HEK293 (cell line): ENCODE results near the gene NEU1.

ENCODE experiments used
- ATF2 ChIP-seq: fragments of 450-650 bp; formaldehyde crosslinking; IDR thresholded peaks from 2 replicates; pipeline ENCODE4 v1.5.1; 2016; ENCODE audit warnings: missing biosample characterization, missing genetic modification characterization, low read depth
- GLI2 ChIP-seq: fragments of 450-650 bp; formaldehyde crosslinking; IDR thresholded peaks from 2 replicates; pipeline ENCODE4; 2017; ENCODE audit warnings: missing biosample characterization, missing genetic modification characterization, low read depth, borderline replicate concordance
- GLI4 ChIP-seq: fragments of 450-650 bp; formaldehyde crosslinking; IDR thresholded peaks from 2 replicates; pipeline ENCODE4 v1.5.1; 2016; ENCODE audit warnings: missing biosample characterization, missing genetic modification characterization
- GLIS2 ChIP-seq: fragments of 450-650 bp; formaldehyde crosslinking; IDR thresholded peaks from 2 replicates; pipeline ENCODE4 v1.5.1; 2016; ENCODE audit warnings: missing biosample characterization, missing genetic modification characterization
- KLF10 ChIP-seq: fragments of 450-650 bp; IDR thresholded peaks from 2 replicates; pipeline ENCODE4 v1.5.1; 2018; ENCODE audit warnings: missing biosample characterization, mild to moderate bottlenecking, missing genetic modification characterization
- PRDM10 ChIP-seq: fragments of 450-650 bp; formaldehyde crosslinking; IDR thresholded peaks from 2 replicates; pipeline ENCODE4 v1.5.1; 2016; ENCODE audit warnings: missing biosample characterization, missing genetic modification characterization
- SP3 ChIP-seq: fragments of 450-650 bp; formaldehyde crosslinking; IDR thresholded peaks from 2 replicates; pipeline ENCODE4 v1.5.1; 2016; ENCODE audit warnings: missing biosample characterization, missing genetic modification characterization
- ZBTB8A ChIP-seq: fragments of 450-650 bp; formaldehyde crosslinking; IDR thresholded peaks from 2 replicates; pipeline ENCODE4 v1.5.1; 2016; ENCODE audit warnings: missing biosample characterization, missing genetic modification characterization
- ZFHX2 ChIP-seq: fragments of 450-650 bp; formaldehyde crosslinking; conservative IDR thresholded peaks from 2 replicates; pipeline ENCODE4 v1.5.1; 2016; ENCODE audit warnings: missing biosample characterization, missing genetic modification characterization
- ZFP3 ChIP-seq: fragments of 450-650 bp; formaldehyde crosslinking; IDR thresholded peaks from 2 replicates; pipeline ENCODE4 v1.5.1; 2016; ENCODE audit warnings: low read depth, missing biosample characterization, missing genetic modification characterization
- ZFP37 ChIP-seq: fragments of 450-650 bp; formaldehyde crosslinking; IDR thresholded peaks from 2 replicates; pipeline ENCODE4 v1.5.1; 2016; ENCODE audit warnings: missing biosample characterization, missing genetic modification characterization
- ZNF114 ChIP-seq: fragments of 450-650 bp; formaldehyde crosslinking; IDR thresholded peaks from 2 replicates; pipeline ENCODE4 v1.5.0; 2017; ENCODE audit warnings: missing biosample characterization, missing genetic modification characterization
- ZNF16 ChIP-seq: fragments of 450-650 bp; formaldehyde crosslinking; IDR thresholded peaks from 2 replicates; pipeline ENCODE4 v1.5.1; 2016; ENCODE audit warnings: low read depth, missing biosample characterization, missing genetic modification characterization
- ZNF239 ChIP-seq: fragments of 450-650 bp; formaldehyde crosslinking; IDR thresholded peaks from 2 replicates; pipeline ENCODE4 v1.5.1; 2016; ENCODE audit warnings: missing biosample characterization, missing genetic modification characterization
- ZNF311 ChIP-seq: fragments of 450-650 bp; formaldehyde crosslinking; IDR thresholded peaks from 2 replicates; pipeline ENCODE4 v1.5.1; 2017; ENCODE audit warnings: missing biosample characterization, missing genetic modification characterization, borderline replicate concordance
- ZNF335 ChIP-seq: fragments of 450-650 bp; formaldehyde crosslinking; conservative IDR thresholded peaks from 2 replicates; pipeline ENCODE4 v1.5.1; 2016; ENCODE audit warnings: missing biosample characterization, missing genetic modification characterization
- ZNF362 ChIP-seq: fragments of 450-650 bp; formaldehyde crosslinking; IDR thresholded peaks from 2 replicates; pipeline ENCODE4 v1.5.1; 2016; ENCODE audit warnings: missing biosample characterization, missing genetic modification characterization
- ZNF366 ChIP-seq: fragments of 450-650 bp; formaldehyde crosslinking; conservative IDR thresholded peaks from 2 replicates; pipeline ENCODE4 v1.5.1; 2016; ENCODE audit warnings: missing biosample characterization, missing genetic modification characterization
- ZNF394 ChIP-seq: fragments of 450-650 bp; formaldehyde crosslinking; IDR thresholded peaks from 2 replicates; pipeline ENCODE4 v1.5.1; 2016; ENCODE audit warnings: missing biosample characterization, missing genetic modification characterization, mild to moderate bottlenecking, moderate library complexity, borderline replicate concordance
- ZNF473 ChIP-seq: fragments of 450-650 bp; formaldehyde crosslinking; IDR thresholded peaks from 2 replicates; pipeline ENCODE4 v1.5.1; 2017; ENCODE audit warnings: missing biosample characterization, missing genetic modification characterization
- ZNF514 ChIP-seq: fragments of 450-650 bp; formaldehyde crosslinking; IDR thresholded peaks from 2 replicates; pipeline ENCODE4 v1.5.1; 2016; ENCODE audit warnings: missing biosample characterization, missing genetic modification characterization
- ZNF521 ChIP-seq: fragments of 450-650 bp; formaldehyde crosslinking; IDR thresholded peaks from 2 replicates; pipeline ENCODE4 v1.5.1; 2017; ENCODE audit warnings: missing biosample characterization, mild to moderate bottlenecking, missing genetic modification characterization
- ZNF596 ChIP-seq: fragments of 450-650 bp; IDR thresholded peaks from 2 replicates; pipeline ENCODE4 v1.5.0; 2018; ENCODE audit warnings: missing biosample characterization, mild to moderate bottlenecking, missing genetic modification characterization, moderate library complexity
- ZNF600 ChIP-seq: fragments of 450-650 bp; formaldehyde crosslinking; IDR thresholded peaks from 2 replicates; pipeline ENCODE4 v1.5.1; 2016; ENCODE audit warnings: missing biosample characterization, missing genetic modification characterization
- ZNF623 ChIP-seq: fragments of 450-650 bp; formaldehyde crosslinking; IDR thresholded peaks from 2 replicates; pipeline ENCODE4 v1.5.1; 2016; ENCODE audit warnings: missing biosample characterization, missing genetic modification characterization
- ZNF626 ChIP-seq: fragments of 450-650 bp; sonication (Bioruptor Pico); formaldehyde crosslinking; IDR thresholded peaks from 2 replicates; pipeline ENCODE4 v1.5.1; 2018; ENCODE audit warnings: missing biosample characterization, missing genetic modification characterization, inconsistent platforms
- ZNF837 ChIP-seq: fragments of 450-650 bp; formaldehyde crosslinking; IDR thresholded peaks from 2 replicates; pipeline ENCODE4 v1.5.1; 2016; ENCODE audit warnings: missing biosample characterization, missing genetic modification characterization
- TF ChIP-seq, protein P1 (sequence below): fragments of 450-650 bp; formaldehyde crosslinking; IDR thresholded peaks from 2 replicates; pipeline ENCODE4 v1.5.1; 2016; ENCODE audit warnings: missing biosample characterization, missing genetic modification characterization
- TF ChIP-seq, protein P2 (sequence below): fragments of 450-650 bp; formaldehyde crosslinking; conservative IDR thresholded peaks from 2 replicates; pipeline ENCODE4 v1.5.1; 2016; ENCODE audit warnings: low read depth, missing biosample characterization, missing genetic modification characterization

Gene NEU1

GRCh38 chr6:31898383-31899011 is 35.9 kb upstream of the NEU1 start (continued):
- TF ChIP-seq ZNF362 (tag by site-specific recombination) = peak; percentile 24; the same call in 1 of the 2 replicates
- TF ChIP-seq ZNF837 = no peak
- TF ChIP-seq, protein P1, sequence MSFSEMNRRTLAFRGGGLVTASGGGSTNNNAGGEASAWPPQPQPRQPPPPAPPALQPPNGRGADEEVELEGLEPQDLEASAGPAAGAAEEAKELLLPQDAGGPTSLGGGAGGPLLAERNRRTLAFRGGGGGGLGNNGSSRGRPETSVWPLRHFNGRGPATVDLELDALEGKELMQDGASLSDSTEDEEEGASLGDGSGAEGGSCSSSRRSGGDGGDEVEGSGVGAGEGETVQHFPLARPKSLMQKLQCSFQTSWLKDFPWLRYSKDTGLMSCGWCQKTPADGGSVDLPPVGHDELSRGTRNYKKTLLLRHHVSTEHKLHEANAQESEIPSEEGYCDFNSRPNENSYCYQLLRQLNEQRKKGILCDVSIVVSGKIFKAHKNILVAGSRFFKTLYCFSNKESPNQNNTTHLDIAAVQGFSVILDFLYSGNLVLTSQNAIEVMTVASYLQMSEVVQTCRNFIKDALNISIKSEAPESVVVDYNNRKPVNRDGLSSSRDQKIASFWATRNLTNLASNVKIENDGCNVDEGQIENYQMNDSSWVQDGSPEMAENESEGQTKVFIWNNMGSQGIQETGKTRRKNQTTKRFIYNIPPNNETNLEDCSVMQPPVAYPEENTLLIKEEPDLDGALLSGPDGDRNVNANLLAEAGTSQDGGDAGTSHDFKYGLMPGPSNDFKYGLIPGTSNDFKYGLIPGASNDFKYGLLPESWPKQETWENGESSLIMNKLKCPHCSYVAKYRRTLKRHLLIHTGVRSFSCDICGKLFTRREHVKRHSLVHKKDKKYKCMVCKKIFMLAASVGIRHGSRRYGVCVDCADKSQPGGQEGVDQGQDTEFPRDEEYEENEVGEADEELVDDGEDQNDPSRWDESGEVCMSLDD = no peak
- no peak for TF ChIP-seq PRDM10 (tag by site-specific recombination)
- no peak for TF ChIP-seq ZNF600 (tag by site-specific recombination)
- TF ChIP-seq ZNF366 (tag by site-specific recombination) = no peak
- peak; percentile 20; the same call in 1 of the 2 replicates for TF ChIP-seq ZBTB8A
- no peak for TF ChIP-seq ZNF239
- no peak for TF ChIP-seq ZFP3 (tag by site-specific recombination)
- peak; percentile 54 for TF ChIP-seq KLF10
- TF ChIP-seq ZNF514 (tag by site-specific recombination) = no peak
- TF ChIP-seq GLI2 (tag by site-specific recombination) = no peak
- no peak for TF ChIP-seq ATF2 (tag by site-specific recombination)
- no peak for TF ChIP-seq ZNF473 (tag by site-specific recombination)
- no peak for TF ChIP-seq ZNF626 (tag by site-specific recombination)
- no peak for TF ChIP-seq GLIS2 (tag by site-specific recombination)
- peak; percentile 83 for TF ChIP-seq ZNF394 (tag by site-specific recombination)
- TF ChIP-seq ZNF623 (tag by site-specific recombination) = no peak
- peak; percentile 76 for TF ChIP-seq SP3 (tag by site-specific recombination)
- TF ChIP-seq ZFP37 (tag by site-specific recombination) = no peak
- TF ChIP-seq ZNF311 = no peak
- TF ChIP-seq ZNF114 (tag by site-specific recombination) = no peak
- TF ChIP-seq ZNF596 (tag by site-specific recombination) = no peak
- no peak for TF ChIP-seq ZFHX2 (tag by site-specific recombination)
- TF ChIP-seq ZNF335 (tag by site-specific recombination) = peak; percentile 99
- no peak for TF ChIP-seq ZNF521 (tag by site-specific recombination)
- TF ChIP-seq ZNF16 (tag by site-specific recombination) = no peak
- no peak for TF ChIP-seq GLI4 (tag by site-specific recombination)
- TF ChIP-seq, protein P2, sequence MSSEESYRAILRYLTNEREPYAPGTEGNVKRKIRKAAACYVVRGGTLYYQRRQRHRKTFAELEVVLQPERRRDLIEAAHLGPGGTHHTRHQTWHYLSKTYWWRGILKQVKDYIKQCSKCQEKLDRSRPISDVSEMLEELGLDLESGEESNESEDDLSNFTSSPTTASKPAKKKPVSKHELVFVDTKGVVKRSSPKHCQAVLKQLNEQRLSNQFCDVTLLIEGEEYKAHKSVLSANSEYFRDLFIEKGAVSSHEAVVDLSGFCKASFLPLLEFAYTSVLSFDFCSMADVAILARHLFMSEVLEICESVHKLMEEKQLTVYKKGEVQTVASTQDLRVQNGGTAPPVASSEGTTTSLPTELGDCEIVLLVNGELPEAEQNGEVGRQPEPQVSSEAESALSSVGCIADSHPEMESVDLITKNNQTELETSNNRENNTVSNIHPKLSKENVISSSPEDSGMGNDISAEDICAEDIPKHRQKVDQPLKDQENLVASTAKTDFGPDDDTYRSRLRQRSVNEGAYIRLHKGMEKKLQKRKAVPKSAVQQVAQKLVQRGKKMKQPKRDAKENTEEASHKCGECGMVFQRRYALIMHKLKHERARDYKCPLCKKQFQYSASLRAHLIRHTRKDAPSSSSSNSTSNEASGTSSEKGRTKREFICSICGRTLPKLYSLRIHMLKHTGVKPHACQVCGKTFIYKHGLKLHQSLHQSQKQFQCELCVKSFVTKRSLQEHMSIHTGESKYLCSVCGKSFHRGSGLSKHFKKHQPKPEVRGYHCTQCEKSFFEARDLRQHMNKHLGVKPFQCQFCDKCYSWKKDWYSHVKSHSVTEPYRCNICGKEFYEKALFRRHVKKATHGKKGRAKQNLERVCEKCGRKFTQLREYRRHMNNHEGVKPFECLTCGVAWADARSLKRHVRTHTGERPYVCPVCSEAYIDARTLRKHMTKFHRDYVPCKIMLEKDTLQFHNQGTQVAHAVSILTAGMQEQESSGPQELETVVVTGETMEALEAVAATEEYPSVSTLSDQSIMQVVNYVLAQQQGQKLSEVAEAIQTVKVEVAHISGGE (tag by site-specific recombination) = 0 out of 2 replicates have a peak, but pooled peaks have one; percentile 22
